Measurements from ENCODE around the gene SEMA6B.

Gene SEMA6B

DNA sequence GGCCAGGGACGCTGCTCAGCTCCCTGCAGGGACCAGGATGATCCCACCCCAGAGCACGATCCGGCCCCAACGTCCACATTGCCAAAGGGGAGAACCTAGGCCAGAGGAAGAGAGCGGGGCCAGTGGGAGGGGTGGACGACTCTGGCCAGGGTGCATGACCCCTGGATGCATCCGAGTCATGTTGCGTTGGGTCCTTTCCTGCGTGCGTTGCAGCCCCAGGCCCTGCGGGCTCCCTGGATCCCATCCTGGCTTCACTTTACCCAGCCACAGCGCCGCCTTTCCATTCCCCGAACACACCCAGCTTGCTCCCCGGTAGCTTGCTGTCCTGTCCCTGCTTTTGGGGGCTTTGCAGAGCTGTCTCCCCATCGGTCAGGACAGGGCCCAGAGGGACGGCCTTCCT, 51.7 kb downstream of the SEMA6B start:
- DNase-seq (ENCODE audit: low spot score) = no peak

DNA sequence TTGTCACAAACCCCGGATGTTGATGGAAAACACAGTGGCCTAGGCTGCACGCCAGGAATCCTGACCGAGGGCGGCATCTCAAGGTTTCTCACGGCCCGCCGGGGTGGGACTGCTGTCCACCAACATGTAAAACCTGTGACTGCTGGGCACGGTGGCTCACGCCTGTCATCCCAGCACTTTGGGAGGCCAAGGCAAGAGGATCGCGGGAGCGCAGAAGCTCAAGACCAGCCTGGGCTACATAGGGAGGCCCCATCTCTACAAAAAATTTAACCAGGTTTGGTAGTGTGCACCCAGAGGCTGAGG, 52.4 kb downstream of the SEMA6B start:
- DNase-seq (ENCODE audit: low spot score) = no peak

DNA sequence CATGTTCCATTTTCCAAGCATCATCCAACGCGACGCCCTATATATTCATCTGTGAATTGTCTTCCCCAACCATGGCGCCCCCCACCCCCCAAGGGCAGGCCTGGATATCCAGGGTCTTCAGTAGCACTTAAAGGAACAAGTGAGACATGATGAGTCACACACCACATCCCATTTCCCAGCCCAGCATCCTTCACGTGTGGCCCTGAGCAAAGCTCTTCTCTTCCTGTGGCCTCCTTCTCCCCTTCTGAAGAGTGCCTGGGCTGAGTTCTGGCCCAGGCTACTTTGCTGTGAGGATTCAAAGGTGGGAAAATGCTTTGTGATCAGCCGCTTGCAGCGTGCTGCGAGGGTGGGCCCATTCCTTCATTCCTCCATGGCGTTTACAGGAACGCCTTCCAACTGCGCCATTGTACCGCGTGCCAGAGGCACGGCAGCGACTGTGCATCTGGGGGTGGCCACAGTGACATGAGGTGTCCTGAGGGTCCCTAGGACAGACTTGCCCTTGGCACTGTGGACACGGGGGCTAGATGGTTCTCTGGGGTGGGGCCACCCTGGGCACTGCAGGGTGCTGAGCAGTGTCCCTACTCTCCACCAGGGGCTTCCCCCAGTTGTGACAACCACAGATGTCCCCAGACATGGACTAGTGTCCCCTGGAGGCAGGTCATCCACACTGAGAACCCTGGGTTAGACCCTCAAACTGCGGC, 52.9 kb downstream of the SEMA6B start:
- DNase-seq (ENCODE audit: low spot score) = no peak

DNA sequence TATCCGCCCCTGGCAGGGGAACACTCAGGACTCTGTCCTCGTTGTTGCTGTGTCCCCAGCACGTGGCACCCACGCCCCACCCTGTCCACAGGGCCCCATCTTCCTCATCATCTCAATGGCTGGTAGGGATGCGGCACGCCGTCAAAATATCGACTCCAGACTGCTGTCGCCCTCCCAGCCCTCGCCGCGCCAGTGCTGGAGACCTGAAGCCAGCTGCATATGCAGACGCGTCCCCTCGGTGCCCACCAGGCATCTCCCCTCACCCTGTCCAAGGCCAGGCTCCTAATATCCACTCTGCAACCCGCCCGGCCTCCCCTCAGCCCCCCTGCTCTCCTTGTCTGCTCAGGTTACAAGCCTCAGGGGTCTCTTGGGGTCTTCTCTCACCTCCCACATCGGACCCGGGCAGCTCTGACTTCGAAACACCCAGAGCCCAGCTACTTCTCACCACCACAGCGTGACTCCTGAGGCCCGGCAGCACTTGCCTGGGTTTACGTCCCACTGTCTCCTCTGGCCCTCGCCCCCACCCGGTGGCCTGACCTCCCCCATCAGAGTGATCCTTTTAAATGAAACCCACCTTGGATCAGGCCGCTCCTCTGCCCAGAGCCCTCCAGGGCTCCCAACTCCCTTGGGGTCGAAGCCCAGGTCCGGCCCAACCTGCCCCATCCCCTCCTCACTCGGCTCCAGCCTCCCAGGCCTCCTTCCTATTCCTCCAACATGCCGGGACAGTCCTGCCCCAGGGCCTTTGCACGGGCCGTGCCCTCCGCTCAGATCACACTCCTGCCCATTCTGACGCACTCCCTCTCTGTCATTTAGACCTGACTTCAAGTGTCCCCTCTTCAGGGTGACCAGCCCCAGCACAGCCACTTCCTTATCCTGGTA, 53.7 kb downstream of the SEMA6B start:
- DNase-seq (ENCODE audit: low spot score) = no peak

DNA sequence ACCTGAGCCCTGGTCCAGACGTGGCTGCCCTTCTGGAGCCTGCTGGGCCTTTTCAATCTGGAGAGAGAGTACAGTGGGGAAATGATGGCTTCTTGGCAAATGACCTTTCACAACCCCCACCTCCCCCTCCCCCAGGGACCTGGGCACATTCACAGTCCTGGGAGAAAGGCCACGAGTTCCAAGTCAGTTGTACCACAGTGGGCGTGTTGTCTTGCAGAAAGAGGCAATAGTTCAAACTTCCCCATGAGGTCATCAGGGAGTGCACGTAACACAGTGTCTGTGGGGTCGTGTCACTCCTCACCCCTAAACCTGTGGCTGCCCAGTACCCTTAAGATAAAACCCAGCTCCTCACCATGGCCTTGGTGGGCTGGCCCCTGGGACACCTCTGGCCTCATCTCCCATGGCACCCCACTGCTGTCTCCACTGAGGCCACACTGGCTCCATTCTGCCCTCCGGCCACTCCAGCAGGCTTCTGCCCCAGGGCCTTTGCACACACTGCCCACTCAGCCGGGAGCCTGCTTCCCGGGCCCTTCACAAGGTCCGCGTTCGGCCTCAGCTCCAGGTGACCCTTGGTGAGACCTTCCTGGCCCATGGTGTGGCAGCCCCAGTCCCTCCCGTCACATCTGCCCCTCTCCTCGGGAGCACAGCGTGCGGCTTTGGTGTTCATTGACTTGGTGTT, 54.5 kb downstream of the SEMA6B start:
- DNase-seq (ENCODE audit: low spot score) = no peak

DNA sequence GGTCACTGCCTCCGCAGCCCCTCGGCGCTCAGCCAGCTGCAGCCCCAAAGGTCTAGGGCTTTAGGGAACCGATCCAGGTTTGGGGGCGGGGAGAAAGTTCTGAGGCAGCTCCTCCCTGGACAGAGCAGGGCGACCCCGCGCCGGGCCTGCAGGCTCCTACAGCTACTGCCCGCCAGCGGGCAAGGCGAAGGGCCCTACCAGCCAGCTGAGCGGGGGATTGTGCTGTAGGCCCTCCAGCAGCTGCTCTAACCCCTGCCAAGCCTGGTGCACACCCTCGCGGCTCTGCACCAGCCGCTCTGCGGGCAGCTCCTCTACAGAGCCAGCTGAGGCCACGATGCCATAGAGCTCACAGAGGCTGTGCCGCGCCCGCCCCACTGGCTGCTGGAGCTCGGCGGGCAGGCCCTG, 55.2 kb downstream of the SEMA6B start:
- no peak for DNase-seq (ENCODE audit: low spot score)

DNA sequence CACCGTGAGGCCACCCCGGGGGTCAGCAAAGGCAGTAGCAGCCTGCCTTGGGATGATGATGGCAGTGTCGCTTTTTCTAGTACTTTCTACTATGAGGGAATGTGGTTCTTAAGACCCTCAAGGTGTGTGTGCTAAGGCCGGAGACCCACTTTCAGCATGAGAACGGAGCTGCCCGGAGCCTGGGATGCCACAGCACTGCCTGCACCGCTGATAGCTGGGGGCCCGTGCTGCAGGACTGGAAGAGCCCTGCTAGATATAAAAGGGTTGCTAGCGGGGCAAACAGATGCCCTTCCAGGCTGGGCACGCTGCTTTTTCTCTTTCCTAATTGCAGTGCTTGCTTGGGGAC, 55.7 kb downstream of the SEMA6B start:
- DNase-seq (ENCODE audit: low spot score) = no peak

DNA sequence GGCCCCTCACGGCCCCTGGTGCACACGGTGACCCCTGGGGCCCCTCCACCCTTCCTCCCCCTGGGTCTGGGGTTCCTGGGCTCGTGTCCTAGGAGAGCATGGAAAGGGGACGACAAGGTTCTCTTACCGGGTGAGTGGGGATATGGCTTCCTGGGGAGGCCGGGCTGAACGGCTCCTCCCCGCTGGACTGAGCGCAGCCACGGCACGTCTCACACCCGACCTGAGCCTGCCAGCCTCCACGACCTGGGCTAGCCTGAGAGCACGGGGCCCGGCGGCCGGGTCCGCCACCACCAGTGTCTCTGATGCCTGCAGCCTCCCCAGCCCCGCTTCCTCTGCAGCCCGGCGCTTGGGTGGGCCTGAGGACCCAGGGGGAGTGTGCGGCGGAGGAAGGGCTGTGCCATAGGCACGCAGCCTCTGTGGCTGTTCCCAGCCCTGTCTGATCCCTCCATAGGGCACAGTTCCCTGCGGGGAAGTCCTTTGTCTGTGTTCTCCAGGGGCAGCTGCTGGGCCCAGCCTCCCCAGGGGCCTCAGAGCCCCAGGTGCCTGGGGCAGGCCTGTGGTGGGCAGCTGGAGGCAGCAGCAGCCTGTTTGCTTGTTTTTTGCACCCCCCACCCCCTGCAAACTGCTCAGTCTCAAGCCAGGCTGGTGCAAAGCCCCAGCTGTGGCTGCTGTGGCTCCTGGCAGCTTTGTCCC, 56.2 kb downstream of the SEMA6B start:
- DNase-seq (ENCODE audit: low spot score) = no peak

DNA sequence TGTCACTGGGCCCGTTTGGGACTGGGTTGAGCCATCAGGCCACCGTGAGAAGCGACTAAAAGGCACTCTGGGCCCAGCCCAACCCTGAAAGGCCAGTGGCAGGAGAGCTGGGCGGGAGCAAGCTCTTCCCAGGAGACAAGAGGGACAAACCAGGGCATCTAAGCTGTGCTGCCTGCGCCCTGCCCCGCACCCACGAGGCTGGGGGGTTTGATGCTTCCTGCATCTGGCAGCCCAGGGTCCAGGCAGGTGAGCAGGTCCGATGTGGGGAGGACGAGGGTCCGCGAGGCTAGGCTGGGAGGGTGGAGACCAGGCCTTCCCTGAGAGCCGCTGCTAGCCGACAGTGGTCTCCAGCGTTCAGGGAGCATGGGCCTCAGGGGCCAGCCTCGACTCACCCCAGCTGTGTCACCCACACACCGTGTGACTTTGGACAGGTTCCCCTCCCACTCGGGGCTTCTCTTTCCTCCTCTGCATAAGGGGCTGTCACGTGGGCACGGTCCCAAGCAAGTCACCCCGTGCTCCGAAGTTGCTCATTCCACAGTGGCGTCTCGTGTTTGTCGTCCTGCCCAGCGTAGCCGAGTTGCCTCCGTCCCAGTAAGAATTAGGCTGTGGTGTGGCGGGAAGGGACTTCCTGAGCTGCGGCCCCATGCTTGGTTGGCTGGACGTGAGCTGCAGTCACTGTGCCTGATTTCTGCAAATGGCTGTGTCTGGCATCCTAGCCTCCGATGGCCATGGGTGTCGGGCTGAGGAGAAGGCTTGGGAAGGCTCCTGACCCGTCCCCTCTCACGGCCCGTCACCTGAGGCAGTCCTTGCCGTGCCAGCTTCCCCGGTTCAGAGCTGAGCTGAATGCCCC, 57.0 kb downstream of the SEMA6B start:
- no peak for DNase-seq (ENCODE audit: low spot score)

DNA sequence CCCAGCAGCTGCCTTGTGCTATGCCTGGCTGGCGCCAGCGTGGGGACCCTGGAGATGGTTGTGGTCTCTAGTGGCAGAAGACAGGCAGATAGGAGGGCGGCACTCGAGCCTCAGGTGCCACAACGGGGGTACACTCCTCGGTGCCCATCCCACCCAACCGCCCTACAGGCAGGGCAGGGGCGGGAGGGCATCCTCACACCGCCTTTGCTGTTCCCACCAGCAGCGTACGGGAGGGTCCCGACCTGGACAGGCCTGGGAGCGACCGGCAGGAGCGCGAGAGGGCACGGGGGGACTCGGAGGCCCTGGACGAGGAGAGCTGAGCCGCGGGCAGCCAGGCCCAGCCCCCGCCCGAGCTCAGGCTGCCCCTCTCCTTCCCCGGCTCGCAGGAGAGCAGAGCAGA, 57.8 kb downstream of the SEMA6B start:
- no peak for DNase-seq (ENCODE audit: low spot score)

DNA sequence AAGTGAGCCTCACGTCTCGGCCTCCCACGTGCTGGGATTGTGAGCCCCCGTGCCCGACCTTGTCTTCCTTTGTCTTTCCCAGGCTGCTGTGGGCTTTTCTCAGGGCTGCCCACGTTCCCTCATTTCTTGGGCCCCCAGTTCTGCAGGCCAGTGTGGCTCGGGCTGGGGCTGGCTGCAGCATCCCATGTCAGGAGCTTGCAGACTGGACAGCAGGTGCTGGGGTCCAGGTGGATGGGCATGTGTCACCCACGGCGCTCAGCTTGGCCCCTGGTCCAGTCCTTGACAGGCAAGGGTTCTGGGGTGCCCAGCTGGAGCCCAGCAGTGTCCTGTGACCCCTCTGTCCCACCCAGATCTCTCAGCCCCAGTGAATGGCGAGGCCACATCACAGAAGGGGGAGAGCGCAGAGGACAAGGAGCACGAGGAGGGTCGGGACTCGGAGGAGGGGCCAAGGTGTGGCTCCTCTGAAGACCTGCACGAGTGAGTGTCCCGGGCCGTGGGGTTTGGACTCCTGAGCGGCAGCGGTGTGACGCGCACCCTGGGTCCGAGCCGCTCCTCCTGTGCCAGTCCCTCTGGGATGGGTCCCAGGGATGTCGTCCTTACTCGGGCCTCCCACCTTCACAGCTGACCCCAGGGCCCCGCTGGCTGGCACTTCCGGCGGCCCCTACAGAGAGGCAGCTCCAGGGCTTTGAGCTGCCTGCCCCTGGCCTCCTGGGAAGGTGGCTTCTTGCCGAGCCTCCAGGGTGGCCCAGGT, 58.5 kb downstream of the SEMA6B start:
- DNase-seq (ENCODE audit: low spot score) = no peak

DNA sequence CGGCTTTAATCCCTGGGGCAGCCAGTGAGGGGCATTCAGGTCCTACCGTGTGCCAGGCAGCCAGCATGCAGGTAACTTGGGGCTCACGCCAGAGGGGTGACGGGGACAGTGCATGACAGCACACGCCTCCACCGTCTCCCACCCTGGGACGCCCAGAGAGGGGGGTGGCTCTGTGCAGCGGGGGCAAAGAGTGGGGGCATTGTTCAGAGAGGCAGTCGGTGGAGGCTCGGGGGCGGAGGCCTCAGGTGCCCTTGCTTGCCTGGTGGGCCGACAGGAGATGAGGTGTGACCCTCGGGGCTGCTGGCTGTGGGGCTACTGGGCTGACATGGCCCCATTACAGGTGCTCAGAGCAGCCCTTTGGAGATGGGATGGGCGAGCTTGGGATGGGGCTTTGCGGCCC, 59.6 kb downstream of the SEMA6B start:
- DNase-seq (ENCODE audit: low spot score) = no peak

DNA sequence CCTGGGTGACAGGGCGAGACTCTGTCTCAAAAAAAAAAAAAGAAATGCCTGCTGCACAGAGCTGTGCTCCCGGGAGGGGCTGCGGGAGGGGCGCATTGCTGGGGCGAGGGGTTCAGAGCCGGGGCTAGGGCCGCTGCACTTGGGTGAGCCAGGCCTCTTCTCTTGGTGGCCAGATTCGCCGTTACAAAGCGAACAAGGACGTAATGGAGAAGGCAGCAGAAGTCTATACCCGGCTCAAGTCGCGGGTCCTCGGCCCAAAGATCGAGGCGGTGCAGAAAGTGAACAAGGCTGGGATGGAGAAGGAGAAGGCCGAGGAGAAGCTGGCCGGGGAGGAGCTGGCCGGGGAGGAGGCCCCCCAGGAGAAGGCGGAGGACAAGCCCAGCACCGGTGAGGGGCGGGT, 60.2 kb downstream of the SEMA6B start:
- DNase-seq (ENCODE audit: low spot score) = no peak

DNA sequence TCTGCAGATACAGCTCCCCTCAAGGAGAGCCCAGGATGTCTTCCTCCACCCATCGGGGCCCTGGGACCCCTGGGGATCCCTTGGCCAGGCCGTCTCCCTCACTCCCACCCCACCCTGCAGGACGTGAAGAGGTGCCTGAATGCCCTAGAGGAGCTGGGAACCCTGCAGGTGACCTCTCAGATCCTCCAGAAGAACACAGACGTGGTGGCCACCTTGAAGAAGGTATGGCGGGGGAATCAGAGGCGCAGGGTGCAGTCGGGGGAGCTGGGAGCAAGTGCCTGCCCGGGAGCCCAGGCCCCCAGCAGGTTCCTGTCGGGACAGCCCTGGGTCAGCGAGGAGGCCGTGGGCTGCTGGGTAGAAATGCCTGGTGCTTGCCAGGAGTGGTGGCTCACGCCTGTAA, 60.8 kb downstream of the SEMA6B start:
- no peak for DNase-seq (ENCODE audit: low spot score)

DNA sequence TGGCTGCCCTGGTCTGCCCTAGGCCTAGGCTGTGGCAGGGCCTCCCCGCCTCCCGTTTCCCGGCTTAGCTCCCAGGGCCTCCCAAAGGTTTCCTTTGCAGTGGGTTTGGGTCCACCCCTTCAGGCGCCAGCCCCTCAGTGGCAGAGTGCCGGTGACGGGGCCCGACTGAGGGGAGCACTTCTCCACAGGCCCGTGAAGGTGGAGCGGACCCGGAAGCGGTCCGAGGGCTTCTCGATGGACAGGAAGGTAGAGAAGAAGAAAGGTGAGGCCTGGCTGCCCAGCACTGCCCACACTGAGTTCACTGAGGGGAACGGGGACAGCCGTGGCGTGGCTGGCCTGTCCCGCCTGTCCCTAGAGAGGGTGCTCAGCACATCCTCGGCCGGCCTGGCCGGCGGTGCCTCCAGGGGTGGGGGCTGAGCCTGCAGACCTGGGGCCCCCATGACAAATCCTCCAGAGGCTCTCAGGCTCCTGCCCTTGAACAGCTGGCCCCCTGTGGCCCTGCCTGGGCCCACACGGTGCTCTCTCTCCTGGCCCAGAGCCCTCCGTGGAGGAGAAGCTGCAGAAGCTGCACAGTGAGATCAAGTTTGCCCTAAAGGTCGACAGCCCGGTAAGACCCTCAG, 61.6 kb downstream of the SEMA6B start:
- no peak for DNase-seq (ENCODE audit: low spot score)

DNA sequence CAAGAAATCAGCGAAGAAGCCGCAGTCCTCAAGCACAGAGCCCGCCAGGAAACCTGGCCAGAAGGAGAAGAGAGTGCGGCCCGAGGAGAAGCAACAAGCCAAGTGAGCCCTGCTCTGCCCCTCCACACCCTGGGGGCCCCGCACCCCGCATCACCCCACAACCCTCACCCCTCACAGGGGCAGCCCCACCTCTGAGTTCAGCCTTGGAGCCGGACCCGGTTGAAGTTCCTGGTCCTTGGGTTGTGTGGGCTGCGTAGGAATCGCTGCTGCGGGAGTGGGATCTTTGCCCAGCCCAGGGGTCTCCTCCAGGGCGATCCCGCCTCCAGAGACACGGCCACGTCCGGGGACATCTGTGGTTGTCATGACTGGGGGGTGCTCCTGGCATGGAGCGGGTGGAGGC, 63.2 kb downstream of the SEMA6B start:
- no peak for DNase-seq (ENCODE audit: low spot score)

DNA sequence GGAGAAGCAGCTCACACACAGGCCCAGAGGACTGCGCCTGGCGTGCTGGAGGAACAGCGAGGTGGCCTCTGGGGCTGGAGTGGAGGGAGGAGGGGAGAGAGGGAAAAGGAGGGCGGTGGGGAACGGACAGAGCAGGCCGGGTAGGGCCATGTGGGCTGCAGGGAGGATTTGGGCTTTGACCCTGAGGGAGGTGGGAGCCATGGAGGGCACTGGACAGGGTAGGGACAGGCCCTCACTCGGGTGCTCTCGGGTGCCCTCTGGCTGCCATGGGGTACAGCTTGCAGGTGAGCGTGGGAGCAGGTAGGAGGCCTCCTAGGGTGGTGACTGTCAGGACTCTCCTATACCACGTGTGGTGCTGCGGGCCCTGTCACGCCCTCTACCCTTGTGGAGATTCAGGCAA, 64.0 kb downstream of the SEMA6B start:
- no peak for DNase-seq (ENCODE audit: low spot score)

DNA sequence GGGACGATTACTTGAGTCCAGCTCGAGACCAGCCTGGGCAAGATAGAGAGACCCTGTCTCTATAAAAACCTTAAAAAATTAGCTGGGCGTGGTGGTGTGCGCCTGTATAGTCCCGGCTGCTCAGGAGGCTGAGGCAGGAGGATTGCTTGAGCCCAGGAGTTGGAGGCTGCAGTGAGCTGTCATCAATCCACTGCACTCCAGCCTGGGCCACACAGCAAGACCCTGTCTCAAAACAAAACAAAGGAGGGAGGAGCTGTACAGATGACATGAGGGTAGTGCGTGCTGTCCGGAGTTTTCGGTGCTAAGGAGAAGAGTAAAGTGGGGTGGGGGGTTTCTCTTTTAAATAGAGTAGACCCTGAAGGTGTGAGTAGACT, 64.8 kb downstream of the SEMA6B start:
- no peak for DNase-seq (ENCODE audit: low spot score)

DNA sequence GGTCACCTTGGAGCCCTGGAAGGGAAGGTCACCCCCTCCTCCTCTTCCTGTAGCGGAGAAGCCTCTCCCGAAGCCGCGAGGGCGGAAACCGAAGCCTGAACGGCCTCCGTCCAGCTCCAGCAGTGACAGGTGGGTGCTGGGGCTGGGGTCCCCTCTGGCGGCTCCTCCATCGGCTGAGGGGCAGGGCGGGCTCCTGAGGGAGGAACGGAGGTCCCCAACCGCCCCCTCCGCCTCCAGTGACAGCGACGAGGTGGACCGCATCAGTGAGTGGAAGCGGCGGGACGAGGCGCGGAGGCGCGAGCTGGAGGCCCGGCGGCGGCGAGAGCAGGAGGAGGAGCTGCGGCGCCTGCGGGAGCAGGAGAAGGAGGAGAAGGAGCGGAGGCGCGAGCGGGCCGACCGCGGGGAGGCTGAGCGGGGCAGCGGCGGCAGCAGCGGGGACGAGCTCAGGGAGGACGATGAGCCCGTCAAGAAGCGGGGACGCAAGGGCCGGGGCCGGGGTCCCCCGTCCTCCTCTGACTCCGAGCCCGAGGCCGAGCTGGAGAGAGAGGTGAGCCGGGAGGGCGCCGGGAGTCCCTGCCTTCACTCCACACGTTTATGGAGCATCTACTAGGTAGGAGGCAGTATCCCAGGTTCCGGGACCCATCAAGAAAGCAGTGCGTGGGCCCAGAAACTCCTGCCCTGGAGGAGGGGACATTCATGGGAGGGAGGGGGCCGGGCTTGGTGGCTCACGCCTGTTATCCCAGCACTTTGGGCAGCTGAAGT, 65.4 kb downstream of the SEMA6B start:
- no peak for DNase-seq (ENCODE audit: low spot score)

Data from CD4-positive, alpha-beta T cell treated with Interleukin-6 at 100 ng/mL for 8 hours (primary cell).